ENCODE measurements around the gene DIO1. TPM values are rescaled to one million over a fixed set of nuclear protein-coding genes. Genes with fewer than 3 reads are reported as not detected.

DIO1 gene
- polyA plus RNA-seq, 1 of the 3 experiments (the other 2 are of a cell fraction) = not detected

DNA sequence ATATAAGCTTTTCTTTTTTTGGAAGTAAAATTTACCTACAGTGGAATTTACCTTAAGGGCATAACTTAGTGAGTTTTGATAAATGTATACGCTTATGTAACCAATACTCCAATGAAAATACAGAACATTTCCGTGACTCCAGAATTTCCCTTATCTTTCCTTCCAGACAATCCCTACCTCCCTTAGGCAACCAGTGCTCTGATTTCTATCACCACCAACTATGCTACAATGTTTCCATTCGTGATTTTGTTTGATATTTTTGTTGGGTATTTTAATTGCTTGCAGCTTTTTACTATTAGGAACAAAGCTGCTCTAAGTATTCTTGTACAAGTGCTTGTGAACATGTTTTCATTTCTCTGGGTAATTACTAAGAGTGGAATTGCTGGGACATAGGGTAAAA lies 36.9 kb downstream of the DIO1 start:
- Histone ChIP-seq H3K27me3 (ENCODE audit: insufficient read depth) (no peaks in the 10 kb centered on the region), H4K20me1 (ENCODE audit: insufficient read depth) (no peaks in the 10 kb centered on the region), H3F3A (replicated peaks; ENCODE audit: insufficient read depth) (no peaks in the 10 kb centered on the region), H3K79me2 (ENCODE audit: insufficient read depth) (no peaks in the 10 kb centered on the region; the same call in 1 of the 2 replicates), H3K27ac (ENCODE audit: low read depth in 2 of 2, low read length in 1 of 2) (no peak overlapping the region), H3K4me1 (ENCODE audit: control insufficient read depth in 1 of 2, insufficient read depth in 2 of 2, low read depth in 1 of 2, low read length in 1 of 2) (no peaks in the 10 kb centered on the region), H3K36me3 (replicated peaks in 1 of 2; ENCODE audit: control insufficient read depth in 1 of 2, insufficient read depth in 2 of 2, low read length in 1 of 2) (peaks cover 16 to 78% of the 10 kb centered on the region in 2 experiments), H3K9me3 (peaks cover 27% of the 10 kb centered on the region; the same call in 1 of the 2 replicates), H3K9ac (no peak overlapping the region), H2AFZ (ENCODE audit: low read depth) (no peak overlapping the region), H3K9me2 (no peaks in the 10 kb centered on the region), H3K4me3 (ENCODE audit: low read depth in 2 of 2, low read length in 1 of 2) (no peak overlapping the region), H3K4me2 (no peak overlapping the region)
- ChIA-PET CTCF (interaction anchor here (0.6 to 1.3 kb wide), 2 partner anchors 9 to 81 kb away, joined by 3 read pairs; no protein-coding TSS in a partner anchor), POLR2A (no interaction called here)
- TF ChIP-seq FOXM1 (IDR thresholded peaks at IDR 0.05; ENCODE audit: low read depth) (no peak), MEF2A (IDR thresholded peaks at IDR 0.05; ENCODE audit: borderline replicate concordance, low read depth) (no peak), JUND (IDR thresholded peaks at IDR 0.05) (no peak), TAF1 (IDR thresholded peaks at IDR 0.05; ENCODE audit: borderline replicate concordance, low read depth, low read length) (no peak), MXI1 (IDR thresholded peaks at IDR 0.05; ENCODE audit: low read depth, low read length) (no peak), RAD21 (IDR thresholded peaks at IDR 0.05; ENCODE audit: low read length) (no peak)
- TF ChIP-seq, protein P1, sequence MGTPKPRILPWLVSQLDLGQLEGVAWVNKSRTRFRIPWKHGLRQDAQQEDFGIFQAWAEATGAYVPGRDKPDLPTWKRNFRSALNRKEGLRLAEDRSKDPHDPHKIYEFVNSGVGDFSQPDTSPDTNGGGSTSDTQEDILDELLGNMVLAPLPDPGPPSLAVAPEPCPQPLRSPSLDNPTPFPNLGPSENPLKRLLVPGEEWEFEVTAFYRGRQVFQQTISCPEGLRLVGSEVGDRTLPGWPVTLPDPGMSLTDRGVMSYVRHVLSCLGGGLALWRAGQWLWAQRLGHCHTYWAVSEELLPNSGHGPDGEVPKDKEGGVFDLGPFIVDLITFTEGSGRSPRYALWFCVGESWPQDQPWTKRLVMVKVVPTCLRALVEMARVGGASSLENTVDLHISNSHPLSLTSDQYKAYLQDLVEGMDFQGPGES (IDR thresholded peaks at IDR 0.05; ENCODE audit: low read depth, low read length) = no peak
- TF ChIP-seq, protein P2, sequence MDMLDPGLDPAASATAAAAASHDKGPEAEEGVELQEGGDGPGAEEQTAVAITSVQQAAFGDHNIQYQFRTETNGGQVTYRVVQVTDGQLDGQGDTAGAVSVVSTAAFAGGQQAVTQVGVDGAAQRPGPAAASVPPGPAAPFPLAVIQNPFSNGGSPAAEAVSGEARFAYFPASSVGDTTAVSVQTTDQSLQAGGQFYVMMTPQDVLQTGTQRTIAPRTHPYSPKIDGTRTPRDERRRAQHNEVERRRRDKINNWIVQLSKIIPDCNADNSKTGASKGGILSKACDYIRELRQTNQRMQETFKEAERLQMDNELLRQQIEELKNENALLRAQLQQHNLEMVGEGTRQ (IDR thresholded peaks at IDR 0.05; ENCODE audit: borderline replicate concordance, low read depth, low read length) = no peak
- TF ChIP-seq, protein P3, sequence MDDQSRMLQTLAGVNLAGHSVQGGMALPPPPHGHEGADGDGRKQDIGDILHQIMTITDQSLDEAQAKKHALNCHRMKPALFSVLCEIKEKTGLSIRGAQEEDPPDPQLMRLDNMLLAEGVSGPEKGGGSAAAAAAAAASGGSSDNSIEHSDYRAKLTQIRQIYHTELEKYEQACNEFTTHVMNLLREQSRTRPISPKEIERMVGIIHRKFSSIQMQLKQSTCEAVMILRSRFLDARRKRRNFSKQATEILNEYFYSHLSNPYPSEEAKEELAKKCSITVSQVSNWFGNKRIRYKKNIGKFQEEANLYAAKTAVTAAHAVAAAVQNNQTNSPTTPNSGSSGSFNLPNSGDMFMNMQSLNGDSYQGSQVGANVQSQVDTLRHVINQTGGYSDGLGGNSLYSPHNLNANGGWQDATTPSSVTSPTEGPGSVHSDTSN (IDR thresholded peaks at IDR 0.05) = no peak
- DNase-seq = no peak
- WGBS (ENCODE audit: low lambda C conversion rate) = 76% methylated on average over 3 of the region's 3 CpGs

DNA sequence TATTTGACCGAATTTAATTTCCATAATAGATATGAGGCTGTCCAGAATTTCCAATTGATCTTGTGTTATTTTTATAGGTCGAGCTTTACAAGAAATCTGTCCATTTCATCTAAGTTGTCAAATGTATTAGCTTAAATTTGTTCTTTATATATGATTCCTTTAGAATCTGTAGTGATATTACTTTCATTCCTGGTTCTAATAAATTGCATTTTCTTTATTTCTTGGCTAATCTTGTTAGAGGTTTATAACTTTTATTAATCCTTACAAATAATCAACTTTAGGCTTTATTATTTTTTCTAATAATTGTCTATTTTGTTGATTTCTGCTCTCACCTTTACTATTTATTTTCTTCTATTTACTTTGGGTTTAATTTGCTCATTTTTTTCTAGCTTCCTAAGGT lies 37.5 kb downstream of the DIO1 start:
- Histone ChIP-seq H4K20me1 (ENCODE audit: insufficient read depth) (no peaks in the 10 kb centered on the region), H3K4me3 (ENCODE audit: low read depth in 2 of 2, low read length in 1 of 2) (no peak overlapping the region), H3K27ac (ENCODE audit: low read depth in 2 of 2, low read length in 1 of 2) (no peak overlapping the region), H3K9me2 (no peaks in the 10 kb centered on the region), H3F3A (replicated peaks; ENCODE audit: insufficient read depth) (no peaks in the 10 kb centered on the region), H3K79me2 (ENCODE audit: insufficient read depth) (peaks cover 5% of the 10 kb centered on the region; the same call in 1 of the 2 replicates), H3K4me1 (ENCODE audit: control insufficient read depth in 1 of 2, insufficient read depth in 2 of 2, low read depth in 1 of 2, low read length in 1 of 2) (no peaks in the 10 kb centered on the region), H3K36me3 (replicated peaks in 1 of 2; ENCODE audit: control insufficient read depth in 1 of 2, insufficient read depth in 2 of 2, low read length in 1 of 2) (peaks cover 16 to 81% of the 10 kb centered on the region in 2 experiments), H3K27me3 (ENCODE audit: insufficient read depth) (no peaks in the 10 kb centered on the region), H3K9me3 (peaks cover 27% of the 10 kb centered on the region; the same call in 1 of the 2 replicates), H3K4me2 (no peak overlapping the region), H2AFZ (ENCODE audit: low read depth) (no peak overlapping the region), H3K9ac (no peak overlapping the region)
- no peak for DNase-seq
- 99% methylated on average over 2 of the region's 2 CpGs for WGBS (ENCODE audit: low lambda C conversion rate)
- no peak for TF ChIP-seq GABPA (IDR thresholded peaks at IDR 0.05; ENCODE audit: low read depth)
- TF ChIP-seq, protein P4, sequence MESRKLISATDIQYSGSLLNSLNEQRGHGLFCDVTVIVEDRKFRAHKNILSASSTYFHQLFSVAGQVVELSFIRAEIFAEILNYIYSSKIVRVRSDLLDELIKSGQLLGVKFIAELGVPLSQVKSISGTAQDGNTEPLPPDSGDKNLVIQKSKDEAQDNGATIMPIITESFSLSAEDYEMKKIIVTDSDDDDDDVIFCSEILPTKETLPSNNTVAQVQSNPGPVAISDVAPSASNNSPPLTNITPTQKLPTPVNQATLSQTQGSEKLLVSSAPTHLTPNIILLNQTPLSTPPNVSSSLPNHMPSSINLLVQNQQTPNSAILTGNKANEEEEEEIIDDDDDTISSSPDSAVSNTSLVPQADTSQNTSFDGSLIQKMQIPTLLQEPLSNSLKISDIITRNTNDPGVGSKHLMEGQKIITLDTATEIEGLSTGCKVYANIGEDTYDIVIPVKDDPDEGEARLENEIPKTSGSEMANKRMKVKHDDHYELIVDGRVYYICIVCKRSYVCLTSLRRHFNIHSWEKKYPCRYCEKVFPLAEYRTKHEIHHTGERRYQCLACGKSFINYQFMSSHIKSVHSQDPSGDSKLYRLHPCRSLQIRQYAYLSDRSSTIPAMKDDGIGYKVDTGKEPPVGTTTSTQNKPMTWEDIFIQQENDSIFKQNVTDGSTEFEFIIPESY (IDR thresholded peaks at IDR 0.05; ENCODE audit: borderline replicate concordance, low read depth) = no peak
- POLR2A ChIA-PET = no interaction called here
- CTCF ChIA-PET = interaction anchor here (0.6 to 1.3 kb wide), 2 partner anchors 10 to 81 kb away, joined by 3 read pairs; no protein-coding TSS in a partner anchor

Data from SK-N-SH (cell line).